Measurements from ENCODE around the gene P3H2.

- TF ChIP-seq CTCF (conservative IDR thresholded peaks at IDR 0.05) (no peak), EZH2 (IDR thresholded peaks at IDR 0.05; ENCODE audit: low read depth) (no peak)
Measured at GRCh38 chr3:190150681-190151080, 30.0 kb upstream of the P3H2 start.
